ENCODE results near the gene TCF15.
"Not testable (repeated sequence)": the region's sequence is repeated elsewhere in the genome, so short reads cannot be mapped to it uniquely, and the experiment has no call there.

TCF15 gene

GRCh38 chr20:608970-609369 is 1.1 kb downstream of the TCF15 start:
- no peak for DNase-seq

- no peak for DNase-seq
These were observed 2.6 kb downstream of the TCF15 start for GRCh38 chr20:607476-607875.

GRCh38 chr20:605237-605636 is 4.9 kb downstream of the TCF15 start:
- peak; percentile 19 for DNase-seq

GRCh38 chr20:603116-603640 is 6.9 kb downstream of the TCF15 start:
- DNase-seq: no peak

- no peak for DNase-seq
These were observed 7.8 kb downstream of the TCF15 start for GRCh38 chr20:602111-602970.

- DNase-seq: no peak
These were observed 9.4 kb downstream of the TCF15 start for GRCh38 chr20:600736-601135.

GRCh38 chr20:600141-600540 is 10.0 kb downstream of the TCF15 start:
- DNase-seq: no peak

GRCh38 chr20:598133-598850 is 11.8 kb downstream of the TCF15 start:
- DNase-seq: no peak

- no peak for DNase-seq
These were observed 12.5 kb downstream of the TCF15 start for GRCh38 chr20:597560-597959.

- no peak for DNase-seq
These were observed 14.5 kb downstream of the TCF15 start for GRCh38 chr20:595330-596308.

GRCh38 chr20:592506-592905 is 17.6 kb downstream of the TCF15 start:
- DNase-seq: no peak

- no peak for DNase-seq
These were observed 18.2 kb downstream of the TCF15 start for GRCh38 chr20:591941-592340.

GRCh38 chr20:588932-589672 is 21.0 kb downstream of the TCF15 start:
- no peak for DNase-seq

- no peak for DNase-seq
These were observed 21.6 kb downstream of the TCF15 start for GRCh38 chr20:588476-588875.

GRCh38 chr20:584971-585301 is 25.2 kb downstream of the TCF15 start:
- no peak for DNase-seq

- no peak for DNase-seq
These were observed 25.7 kb downstream of the TCF15 start for GRCh38 chr20:584161-584970.

GRCh38 chr20:582204-582603 is 27.9 kb downstream of the TCF15 start:
- no peak for DNase-seq

- DNase-seq: not testable (repeated sequence)
These were observed 31.0 kb downstream of the TCF15 start for GRCh38 chr20:578940-579690.

- no peak for DNase-seq
These were observed 32.8 kb downstream of the TCF15 start for GRCh38 chr20:577167-577791.

- no peak for DNase-seq
These were observed 34.0 kb downstream of the TCF15 start for GRCh38 chr20:576156-576555.

Measured in EL (cell line).